Tibial nerve (tissue), 4 donors: ENCODE results near the gene PEX11G. TPM values are rescaled to one million over a fixed set of nuclear protein-coding genes. Genes with fewer than 3 reads are reported as not detected.
A peak's percentile ranks its signal among the peaks of the same experiment; 100 is the strongest.

Source experiments
- DNase-seq, 2 donors: peaks; one replicate each; pipeline ENCODE4 v3.0.0-alpha.2; 2019; ENCODE audit warnings: low spot score in 2 of 2
- H3K27ac ChIP-seq, 4 donors: fragments of 200-600 bp; sonication (generic) in 3 of 4; one replicate each; pipeline ENCODE4 v1.5.1; 2017 to 2019; ENCODE audit warnings: mild to moderate bottlenecking in 1 of 4
- H3K27me3 ChIP-seq, 2 donors: fragments of 200-600 bp; sonication (generic) in 1 of 2; one replicate each; pipeline versions ENCODE4 v1.5.1 to v1.6.0; 2017 to 2019
- H3K36me3 ChIP-seq, 3 donors: fragments of 200-600 bp; sonication (generic); one replicate each; pipeline ENCODE4 v1.5.1; 2018 to 2019
- H3K4me1 ChIP-seq, 4 donors: fragments of 200-600 bp; sonication (generic) in 3 of 4; one replicate each; pipeline ENCODE4 v1.5.1; 2017 to 2019
- H3K4me3 ChIP-seq, 4 donors: fragments of 200-600 bp; sonication (generic) in 3 of 4; one replicate each; pipeline ENCODE4 v1.5.1; 2017 to 2019; ENCODE audit warnings: mild to moderate bottlenecking in 1 of 4, moderate library complexity in 1 of 4
- H3K9me3 ChIP-seq, 4 donors: fragments of 200-600 bp; sonication (generic) in 3 of 4; one replicate each; pipeline ENCODE4 v1.5.1; 2017 to 2019
- CTCF ChIP-seq, 5 experiments: fragments of 200-600 bp in 3 of 5; fragments of 450-650 bp in 2 of 5; sonication (generic) in 3 of 5; IDR thresholded peaks; one replicate each; pipeline ENCODE4 v1.5.1; 2016 to 2019; ENCODE audit warnings: antibody characterized with exemption in 5 of 5, mild to moderate bottlenecking in 3 of 5, moderate library complexity in 2 of 5
- EP300 ChIP-seq, 2 donors: sonication (generic); formaldehyde crosslinking; IDR thresholded peaks; one replicate each; pipeline ENCODE4 v1.6.1; 2017; ENCODE audit warnings: antibody characterized with exemption in 2 of 2, mild to moderate bottlenecking in 1 of 2
- POLR2A ChIP-seq, 2 donors: fragments of 450-650 bp; IDR thresholded peaks; one replicate each; pipeline ENCODE4 v1.6.1; 2017; ENCODE audit warnings: antibody characterized with exemption in 2 of 2, mild to moderate bottlenecking in 2 of 2, moderate library complexity in 2 of 2
- WGBS, 2 donors: methylation state at CpG; one replicate each; pipeline ENCODE4 v1.1.5; 2018; 5-methylcytosine and 5-hydroxymethylcytosine counted together
- total RNA-seq, 4 donors: library from RNA; depleted of rRNA; stranded (reverse); fragments of >200 nt; gene quantifications; one replicate each; pipeline ENCODE4 v1.1.0, GENCODE V29; 2016

PEX11G gene
- total RNA-seq, 4 donors from 2014 or later, result 4.4 to 9.2 (median 7.8) TPM

DNA sequence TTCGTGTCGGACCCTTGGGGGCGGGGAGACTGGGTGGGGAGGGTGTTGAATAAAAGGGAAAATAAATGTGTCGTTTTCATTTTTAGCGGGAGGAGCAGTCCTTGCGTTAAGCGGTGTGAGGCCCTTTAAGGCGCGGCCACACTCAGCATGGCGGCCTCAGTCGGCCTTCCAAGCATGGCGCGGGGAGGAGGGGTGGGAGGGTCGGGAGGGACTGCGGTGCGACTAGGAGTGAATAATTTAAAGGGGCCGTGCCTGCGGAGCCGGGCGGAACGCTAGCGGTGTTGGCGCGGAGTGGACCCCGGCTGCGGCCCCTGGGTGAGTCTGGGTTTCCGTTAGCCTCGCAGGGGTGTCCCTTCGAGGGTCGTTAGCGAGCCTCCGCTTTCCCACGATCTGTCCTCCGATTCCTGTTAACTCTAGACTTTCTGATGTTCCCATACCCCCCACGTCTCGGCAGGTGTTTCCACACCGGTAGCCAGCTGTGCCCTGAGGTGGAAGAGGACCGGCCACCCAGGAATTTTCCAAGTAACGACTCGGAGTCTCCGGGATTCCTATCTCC lies 45.2 kb upstream of the PEX11G start:
- H3K4me1 ChIP-seq, result peaks cover 0 to 18% (median 7%) of the 10 kb centered on the region in 4 donors
- H3K27ac ChIP-seq, result peak overlapping the region; percentile 80 to 98 (median 92)
- peak overlapping the region; percentile 64 to 92 (median 82) for H3K4me3 ChIP-seq
- peak; percentile 74 to 85 for DNase-seq
- H3K27me3 ChIP-seq, result no peaks in the 10 kb centered on the region
- no peaks in the 10 kb centered on the region for H3K9me3 ChIP-seq
- 0% methylated on average over 33 to 41 of the region's 41 CpGs for WGBS, 2 donors
- TF ChIP-seq CTCF (IDR thresholded peaks at IDR 0.05), result no peak
- TF ChIP-seq EP300 (IDR thresholded peaks at IDR 0.05), result peak in 1 of 2 donors; percentile 97
- TF ChIP-seq POLR2A (IDR thresholded peaks at IDR 0.05), result peak; percentile 15 to 65
- peaks cover 0 to 59% (median 4%) of the 10 kb centered on the region in 3 donors for H3K36me3 ChIP-seq

DNA sequence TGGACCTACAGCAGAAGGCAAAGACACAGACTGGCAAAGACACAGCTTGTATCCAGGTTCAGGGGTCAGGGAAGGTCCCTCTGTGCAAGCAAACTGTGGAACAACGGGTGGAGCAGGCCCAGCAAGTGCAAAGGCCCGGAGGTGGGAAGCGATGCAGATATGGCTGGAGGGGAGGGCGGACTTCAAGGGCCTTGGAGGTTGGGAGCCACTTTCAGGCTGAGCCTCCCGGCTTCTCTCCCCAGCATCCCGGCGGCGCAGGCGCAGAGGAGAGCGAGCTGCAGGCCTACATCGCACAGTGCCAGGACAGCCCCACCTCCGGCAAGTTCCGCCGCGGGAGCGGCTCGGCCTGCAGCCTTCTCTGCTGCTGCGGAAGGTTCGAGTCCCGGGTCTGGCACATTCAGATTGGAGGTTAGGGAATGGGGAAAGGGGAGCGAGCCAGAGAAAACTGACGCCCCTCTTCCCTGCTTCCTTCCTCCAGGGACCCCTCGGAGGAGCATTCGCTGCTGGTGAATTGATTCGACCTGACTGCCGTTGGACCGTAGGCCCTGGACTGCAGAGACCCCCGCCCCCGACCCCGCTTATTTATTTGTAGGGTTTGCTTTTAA lies 44.5 kb upstream of the PEX11G start:
- peak overlapping the region; percentile 64 to 92 (median 82) for H3K4me3 ChIP-seq
- no peaks in the 10 kb centered on the region for H3K9me3 ChIP-seq
- peaks cover 0 to 18% (median 7%) of the 10 kb centered on the region in 4 donors for H3K4me1 ChIP-seq
- TF ChIP-seq EP300 (IDR thresholded peaks at IDR 0.05) (no peak), POLR2A (IDR thresholded peaks at IDR 0.05) (no peak)
- DNase-seq, result peak; percentile 38 to 42
- H3K36me3 ChIP-seq, result peaks cover 0 to 59% (median 0%) of the 10 kb centered on the region in 3 donors
- 18% methylated on average over 13 to 25 of the region's 30 CpGs for WGBS, 2 donors
- H3K27me3 ChIP-seq, result no peaks in the 10 kb centered on the region
- H3K27ac ChIP-seq, result peak overlapping the region; percentile 80 to 98 (median 92)

DNA sequence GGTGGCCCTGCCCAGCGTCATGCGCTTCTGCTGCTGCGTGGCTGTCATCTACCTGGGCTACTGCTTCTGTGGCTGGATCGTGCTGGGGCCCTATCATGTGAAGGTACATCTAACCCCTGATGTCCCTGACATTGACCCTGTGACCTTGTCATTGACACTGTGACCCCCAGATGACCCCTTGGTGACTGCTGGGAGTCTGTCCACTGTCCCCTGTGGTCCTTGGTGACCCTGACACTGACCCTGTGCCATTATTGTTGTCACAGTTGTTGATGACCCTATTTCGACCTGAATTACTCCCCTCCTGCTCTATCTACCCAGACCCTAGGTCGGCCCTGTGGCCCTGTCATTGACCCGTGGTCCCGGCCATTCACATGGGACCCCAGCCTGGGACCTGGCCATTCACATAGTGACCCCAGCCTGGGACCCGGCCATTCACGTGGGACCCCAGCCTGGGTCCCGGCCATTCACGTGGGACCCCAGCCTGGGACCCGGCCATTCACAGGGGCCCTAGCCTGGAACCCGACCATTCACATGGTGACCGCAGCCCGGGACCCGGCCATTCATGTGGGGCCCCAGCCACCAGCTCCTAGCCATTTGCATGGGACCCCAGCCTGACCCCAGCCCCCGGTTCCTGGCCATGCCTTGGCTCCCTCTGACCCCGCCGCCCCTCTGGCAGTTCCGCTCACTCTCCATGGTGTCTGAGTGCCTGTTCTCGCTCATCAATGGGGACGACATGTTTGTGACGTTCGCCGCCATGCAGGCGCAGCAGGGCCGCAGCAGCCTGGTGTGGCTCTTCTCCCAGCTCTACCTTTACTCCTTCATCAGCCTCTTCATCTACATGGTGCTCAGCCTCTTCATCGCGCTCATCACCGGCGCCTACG lies 41.0 kb upstream of the PEX11G start:
- no peak for DNase-seq
- TF ChIP-seq POLR2A (IDR thresholded peaks at IDR 0.05), result no peak
- TF ChIP-seq CTCF (IDR thresholded peaks at IDR 0.05), result no peak
- TF ChIP-seq EP300 (IDR thresholded peaks at IDR 0.05), result no peak
- peaks cover 0 to 79% (median 0%) of the 10 kb centered on the region in 3 donors for H3K36me3 ChIP-seq
- H3K9me3 ChIP-seq, result no peaks in the 10 kb centered on the region
- 93 to 94% methylated on average over 33 of the region's 33 CpGs for WGBS, 2 donors
- peaks cover 0 to 9% (median 3%) of the 10 kb centered on the region in 4 donors for H3K4me1 ChIP-seq
- no peak overlapping the region for H3K27ac ChIP-seq
- H3K4me3 ChIP-seq, result no peak overlapping the region
- no peaks in the 10 kb centered on the region for H3K27me3 ChIP-seq

DNA sequence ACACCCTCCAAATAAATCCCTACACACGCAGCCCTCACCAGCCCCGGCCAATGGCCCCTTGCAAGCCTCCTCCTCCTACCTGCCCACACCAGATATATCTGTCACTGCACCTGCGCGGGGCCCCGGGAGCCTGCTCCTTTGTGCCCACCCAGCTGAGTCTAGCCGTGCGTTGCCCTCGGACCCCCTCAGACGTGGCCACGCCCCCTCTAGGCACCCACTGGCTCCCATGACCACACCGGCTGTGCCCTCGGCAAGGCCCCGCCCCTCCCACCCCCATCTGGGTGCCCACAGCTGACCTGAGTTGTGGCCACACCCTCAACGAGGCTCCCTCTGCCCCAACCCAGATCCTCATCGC lies 40.4 kb upstream of the PEX11G start:
- 80 to 85% methylated on average over 14 to 15 of the region's 15 CpGs for WGBS, 2 donors
- peaks cover 0 to 10% (median 3%) of the 10 kb centered on the region in 4 donors for H3K4me1 ChIP-seq
- H3K27ac ChIP-seq, result no peak overlapping the region
- H3K36me3 ChIP-seq, result peaks cover 0 to 85% (median 0%) of the 10 kb centered on the region in 3 donors
- no peak for TF ChIP-seq CTCF (IDR thresholded peaks at IDR 0.05)
- no peak for TF ChIP-seq EP300 (IDR thresholded peaks at IDR 0.05)
- no peak for TF ChIP-seq POLR2A (IDR thresholded peaks at IDR 0.05)
- no peaks in the 10 kb centered on the region for H3K9me3 ChIP-seq
- no peak for DNase-seq
- H3K4me3 ChIP-seq, result no peak overlapping the region
- no peaks in the 10 kb centered on the region for H3K27me3 ChIP-seq

GRCh38 chr19:7528522-7529245 lies 39.8 kb upstream of the PEX11G start:
- TF ChIP-seq CTCF (IDR thresholded peaks at IDR 0.05), result no peak
- no peak for TF ChIP-seq POLR2A (IDR thresholded peaks at IDR 0.05)
- no peak for TF ChIP-seq EP300 (IDR thresholded peaks at IDR 0.05)
- no peak for DNase-seq
- H3K27ac ChIP-seq, result no peak overlapping the region
- 90 to 95% methylated on average over 28 to 32 of the region's 32 CpGs for whole genome bisulfite sequencing, 2 donors
- no peaks in the 10 kb centered on the region for H3K9me3 ChIP-seq
- H3K4me1 ChIP-seq, result peaks cover 0 to 14% (median 4%) of the 10 kb centered on the region in 4 donors
- no peak overlapping the region for H3K4me3 ChIP-seq
- H3K27me3 ChIP-seq, result no peaks in the 10 kb centered on the region
- peaks cover 0 to 86% (median 0%) of the 10 kb centered on the region in 3 donors for H3K36me3 ChIP-seq
